Right atrium auricular region (tissue), 2 donors: ENCODE data around the gene CAPZB. TPM values are rescaled to one million over a fixed set of nuclear protein-coding genes. Genes with fewer than 3 reads are reported as not detected.
A peak's percentile ranks its signal among the peaks of the same experiment; 100 is the strongest.

Experiments used
- DNase-seq: peaks from one replicate; pipeline ENCODE4 v3.0.0-alpha.2; 2019; ENCODE audit warnings: low spot score
- H3K27ac ChIP-seq, 2 donors: fragments of 200-600 bp; sonication (generic); 1 replicate in 1 of 2; 2 replicates in 1 of 2; pipeline ENCODE4 v1.5.1; 2016 to 2019
- H3K27me3 ChIP-seq, 2 donors: fragments of 200-600 bp; sonication (generic); one replicate each; pipeline versions ENCODE4 v1.5.1 to v1.6.0; 2017 to 2019
- H3K36me3 ChIP-seq: fragments of 200-600 bp; sonication (generic); one replicate; pipeline ENCODE4 v1.5.1; 2016
- H3K4me1 ChIP-seq, 2 donors: fragments of 200-600 bp; sonication (generic); one replicate each; pipeline versions ENCODE4 v1.5.1 to v1.6.0; 2017 to 2019
- H3K4me3 ChIP-seq, 2 donors: fragments of 200-600 bp; sonication (generic); 1 replicate in 1 of 2; 2 replicates in 1 of 2; pipeline ENCODE4 v1.5.1; 2017 to 2019; ENCODE audit warnings: mild to moderate bottlenecking in 1 of 2, moderate library complexity in 1 of 2
- H3K9me3 ChIP-seq, 2 donors: fragments of 200-600 bp; sonication (generic); one replicate each; pipeline ENCODE4 v1.5.1; 2019
- total RNA-seq, 2 donors: library from RNA; depleted of rRNA; stranded (reverse); fragments of >200 nt; gene quantifications; one replicate each; pipeline ENCODE4 v1.1.0, GENCODE V29; 2016
- TF ChIP-seq, protein P1 (sequence below), 2 donors: fragments of 200-600 bp; sonication (generic); IDR thresholded peaks; one replicate each; pipeline ENCODE4 v1.5.1; 2019; ENCODE audit warnings: antibody characterized with exemption in 2 of 2

CAPZB gene
- total RNA-seq, 2 donors from 2014 or later = 87.8 to 122 TPM

DNA sequence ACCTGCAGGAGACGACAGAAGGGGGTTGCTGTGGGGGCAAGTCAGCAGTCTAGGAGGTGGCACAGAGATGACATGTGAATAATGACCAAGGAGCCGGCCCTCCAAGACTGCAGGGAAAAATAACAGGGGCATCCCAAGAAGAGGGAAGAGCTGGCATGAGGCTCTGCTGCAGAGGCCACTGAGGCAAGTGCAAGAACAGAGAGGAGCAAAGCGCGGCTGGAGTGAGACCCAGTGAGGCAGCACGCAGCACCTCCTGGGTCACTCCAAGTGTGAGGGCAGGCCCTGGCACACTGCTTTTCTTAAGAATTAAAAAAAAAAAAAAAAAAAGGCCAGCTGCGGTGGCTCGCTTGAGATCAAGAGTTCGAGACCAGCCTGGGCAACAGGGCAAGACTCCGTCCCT lies 93.1 kb downstream of the CAPZB start:
- H3K27me3 ChIP-seq = no peaks in the 10 kb centered on the region
- no peaks in the 10 kb centered on the region for H3K9me3 ChIP-seq
- peaks cover 0 to 36% of the 10 kb centered on the region in 2 donors for H3K4me1 ChIP-seq
- DNase-seq = no peak
- no peak overlapping the region for H3K27ac ChIP-seq
- no peak overlapping the region for H3K4me3 ChIP-seq
- TF ChIP-seq, protein P1, sequence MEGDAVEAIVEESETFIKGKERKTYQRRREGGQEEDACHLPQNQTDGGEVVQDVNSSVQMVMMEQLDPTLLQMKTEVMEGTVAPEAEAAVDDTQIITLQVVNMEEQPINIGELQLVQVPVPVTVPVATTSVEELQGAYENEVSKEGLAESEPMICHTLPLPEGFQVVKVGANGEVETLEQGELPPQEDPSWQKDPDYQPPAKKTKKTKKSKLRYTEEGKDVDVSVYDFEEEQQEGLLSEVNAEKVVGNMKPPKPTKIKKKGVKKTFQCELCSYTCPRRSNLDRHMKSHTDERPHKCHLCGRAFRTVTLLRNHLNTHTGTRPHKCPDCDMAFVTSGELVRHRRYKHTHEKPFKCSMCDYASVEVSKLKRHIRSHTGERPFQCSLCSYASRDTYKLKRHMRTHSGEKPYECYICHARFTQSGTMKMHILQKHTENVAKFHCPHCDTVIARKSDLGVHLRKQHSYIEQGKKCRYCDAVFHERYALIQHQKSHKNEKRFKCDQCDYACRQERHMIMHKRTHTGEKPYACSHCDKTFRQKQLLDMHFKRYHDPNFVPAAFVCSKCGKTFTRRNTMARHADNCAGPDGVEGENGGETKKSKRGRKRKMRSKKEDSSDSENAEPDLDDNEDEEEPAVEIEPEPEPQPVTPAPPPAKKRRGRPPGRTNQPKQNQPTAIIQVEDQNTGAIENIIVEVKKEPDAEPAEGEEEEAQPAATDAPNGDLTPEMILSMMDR (IDR thresholded peaks at IDR 0.05) = no peak
- H3K36me3 ChIP-seq = no peaks in the 10 kb centered on the region

DNA sequence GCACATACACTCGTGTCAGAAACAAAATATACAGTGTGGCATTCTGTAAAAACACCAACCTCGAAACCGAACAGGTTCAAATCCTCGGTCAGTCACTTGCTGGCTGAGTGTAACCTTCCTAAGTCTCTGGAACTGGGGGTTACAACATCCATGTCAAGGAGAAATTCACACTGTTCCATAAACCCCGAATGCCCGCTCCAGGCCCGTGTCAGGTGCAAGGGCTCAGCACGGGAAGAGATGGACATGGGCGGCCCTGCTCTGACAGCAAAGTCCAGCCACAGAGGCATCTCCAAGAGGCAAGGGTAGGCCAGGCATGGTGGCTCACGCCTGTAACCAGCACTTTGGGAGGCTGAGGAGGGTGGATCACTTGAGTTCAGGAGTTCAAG lies 93.8 kb downstream of the CAPZB start:
- no peaks in the 10 kb centered on the region for H3K36me3 ChIP-seq
- TF ChIP-seq, protein P1 (IDR thresholded peaks at IDR 0.05) = no peak
- DNase-seq = no peak
- H3K4me1 ChIP-seq = peaks cover 0 to 39% of the 10 kb centered on the region in 2 donors
- H3K27ac ChIP-seq = peak overlapping the region; percentile 43 to 62
- H3K4me3 ChIP-seq = no peak overlapping the region
- H3K9me3 ChIP-seq = no peaks in the 10 kb centered on the region
- no peaks in the 10 kb centered on the region for H3K27me3 ChIP-seq

DNA sequence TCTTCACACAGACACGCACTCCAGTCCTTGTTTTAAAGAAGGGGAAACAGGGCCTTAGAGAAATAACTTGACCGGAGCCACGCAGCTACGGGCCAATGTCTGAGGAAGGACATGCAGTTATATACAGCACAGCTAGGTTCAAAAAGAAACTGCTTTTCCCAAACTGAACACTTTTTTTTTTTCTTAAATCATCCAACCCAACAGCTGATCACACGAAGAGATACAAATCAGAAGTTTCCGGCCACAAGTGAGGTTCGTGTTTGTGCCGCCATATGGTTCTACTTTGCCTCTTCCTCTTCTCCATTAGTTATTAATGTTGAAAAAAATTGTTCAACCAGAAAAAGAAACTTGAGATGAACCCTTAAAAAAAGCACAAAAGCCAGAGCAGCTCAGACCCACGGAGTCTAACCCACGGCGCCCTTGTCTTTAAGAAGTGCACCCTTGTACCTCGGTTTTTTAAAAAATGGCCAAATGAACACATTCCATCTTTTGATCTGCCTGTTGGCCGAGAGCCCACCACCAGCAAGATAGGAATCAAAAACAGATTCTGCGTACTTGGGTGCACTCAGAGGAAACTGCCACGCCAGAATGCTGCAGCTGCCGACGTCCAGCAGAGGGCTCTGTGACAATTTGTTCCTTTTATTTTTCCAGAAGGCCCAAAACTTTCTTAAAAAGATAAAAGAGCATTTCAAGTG lies 94.3 kb downstream of the CAPZB start:
- Histone ChIP-seq H3K4me3 (peak overlapping the region in 1 of 2 donors; percentile 19), H3K27me3 (no peaks in the 10 kb centered on the region), H3K36me3 (no peaks in the 10 kb centered on the region), H3K4me1 (peaks cover 0 to 45% of the 10 kb centered on the region in 2 donors), H3K27ac (peak overlapping the region; percentile 43 to 62), H3K9me3 (no peaks in the 10 kb centered on the region)
- TF ChIP-seq, protein P1 (IDR thresholded peaks at IDR 0.05) = peak; percentile 83 to 84
- DNase-seq = peak; percentile 72

DNA sequence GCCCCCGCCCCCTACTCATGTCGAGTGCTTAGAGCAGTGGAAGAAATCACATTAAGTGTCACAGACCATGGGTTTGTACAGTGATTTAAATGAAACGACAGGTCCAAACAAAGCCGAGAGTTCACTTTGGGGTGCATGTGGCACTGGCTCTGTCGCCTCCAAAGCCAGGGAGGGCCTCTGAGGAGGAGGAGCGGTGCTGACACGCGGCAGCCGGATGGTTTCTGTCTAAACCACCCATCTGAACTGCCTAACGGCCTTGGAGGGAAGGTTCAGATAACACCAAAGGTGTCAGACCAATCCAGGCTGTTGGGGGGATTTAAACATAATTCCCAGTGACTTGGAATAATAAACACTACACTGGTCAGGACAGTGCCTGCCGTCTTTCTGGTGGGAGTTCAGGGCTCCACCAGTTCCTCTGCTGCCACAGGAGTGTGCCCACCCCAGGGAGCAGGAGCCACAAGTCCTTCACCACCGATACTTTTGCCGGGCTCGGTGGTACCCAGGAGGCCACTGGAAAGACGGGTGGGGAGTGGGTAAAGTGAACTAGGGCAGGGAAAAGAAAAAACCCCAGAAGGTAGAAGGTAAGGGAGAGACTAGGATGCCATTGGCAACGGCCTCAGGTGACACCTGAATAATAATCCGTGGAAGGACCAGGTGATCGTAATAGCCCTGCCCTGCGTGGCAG lies 95.0 kb downstream of the CAPZB start:
- DNase-seq = no peak
- peaks cover 0 to 52% of the 10 kb centered on the region in 2 donors for H3K4me1 ChIP-seq
- TF ChIP-seq, protein P1 (IDR thresholded peaks at IDR 0.05) = no peak
- H3K27me3 ChIP-seq = no peaks in the 10 kb centered on the region
- no peak overlapping the region for H3K4me3 ChIP-seq
- no peaks in the 10 kb centered on the region for H3K9me3 ChIP-seq
- H3K36me3 ChIP-seq = peaks cover 1% of the 10 kb centered on the region
- peak overlapping the region; percentile 43 to 62 for H3K27ac ChIP-seq

DNA sequence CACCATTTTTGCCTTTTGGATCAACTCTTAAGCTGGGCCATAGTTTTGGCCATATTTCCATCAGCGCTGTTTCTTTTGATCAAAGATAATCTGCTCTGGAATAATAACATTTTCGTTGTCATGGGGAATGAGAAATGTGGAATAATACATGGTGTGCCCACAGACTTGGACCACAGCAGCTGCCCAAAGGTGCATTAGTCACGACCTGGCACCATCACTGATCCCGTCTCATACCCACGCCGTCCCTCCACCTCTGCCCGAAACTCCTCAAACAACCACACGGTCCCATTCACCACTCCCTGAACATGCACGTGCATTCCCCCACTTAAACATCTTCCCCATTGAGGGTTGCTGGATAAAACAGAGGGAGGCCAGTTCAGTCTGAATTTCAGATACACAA lies 96.4 kb downstream of the CAPZB start:
- Histone ChIP-seq H3K36me3 (peaks cover 13% of the 10 kb centered on the region), H3K27me3 (no peaks in the 10 kb centered on the region), H3K9me3 (no peaks in the 10 kb centered on the region), H3K4me1 (peaks cover 0 to 63% of the 10 kb centered on the region in 2 donors), H3K27ac (no peak overlapping the region), H3K4me3 (no peak overlapping the region)
- no peak for DNase-seq
- TF ChIP-seq, protein P1 (IDR thresholded peaks at IDR 0.05) = no peak
